Lower leg skin (tissue), 3 donors: ENCODE measurements around the gene CLDN8.

Experiments
- CTCF ChIP-seq, 3 donors: fragments of 450-650 bp; IDR thresholded peaks; one replicate each; pipeline ENCODE4 v1.5.1; 2016; ENCODE audit warnings: antibody characterized with exemption in 3 of 3, mild to moderate bottlenecking in 3 of 3, moderate library complexity in 2 of 3
- POLR2A ChIP-seq, 2 donors: fragments of 450-650 bp; IDR thresholded peaks; one replicate each; pipeline ENCODE4 v1.6.1; 2016 to 2017; ENCODE audit warnings: antibody characterized with exemption in 2 of 2, mild to moderate bottlenecking in 1 of 2, moderate library complexity in 1 of 2

- no peak for TF ChIP-seq POLR2A (IDR thresholded peaks at IDR 0.05)
- no peak for TF ChIP-seq CTCF (IDR thresholded peaks at IDR 0.05)
Measured at GRCh38 chr21:30168086-30168485, 47.8 kb downstream of the CLDN8 start.
